HCT116 (cell line): ENCODE results near the gene ABCA9.

Experiments used
- EGR1 ChIP-seq: IDR thresholded peaks from 2 replicates; pipeline ENCODE4 v1.6.1; 2012; ENCODE audit warnings: low read depth
- EZH2 ChIP-seq: fragments of 200-600 bp; sonication (generic); IDR thresholded peaks from 2 replicates; pipeline ENCODE4 v1.6.1; 2017; ENCODE audit warnings: antibody characterized with exemption, mixed run types
- EZH2phosphoT487 ChIP-seq: fragments of 200-600 bp; IDR thresholded peaks from 2 replicates; pipeline ENCODE4 v1.6.1; 2018; ENCODE audit warnings: antibody characterized with exemption, borderline replicate concordance
- JUND ChIP-seq: IDR thresholded peaks from 2 replicates; pipeline ENCODE4 v1.6.1; 2012
- POLR2A ChIP-seq: IDR thresholded peaks from 2 replicates; pipeline ENCODE4 v1.7.0; 2011; ENCODE audit warnings: borderline replicate concordance; ENCODE audit not compliant: insufficient read depth, insufficient read length; ENCODE audit errors: extremely low read depth
- RAD21 ChIP-seq: IDR thresholded peaks from 2 replicates; pipeline ENCODE4 v1.6.1; 2012; ENCODE audit warnings: low read depth, mild to moderate bottlenecking
- ZNF274 ChIP-seq: fragments of 200-500 bp; sonication (Bioruptor generic); IDR thresholded peaks from 2 replicates; pipeline ENCODE4 v1.6.1; 2014; ENCODE audit warnings: mild to moderate bottlenecking, low read depth, low read length, inconsistent platforms
- TF ChIP-seq, protein P1 (sequence below), 3 experiments: fragments of 200-600 bp in 1 of 3; sonication (generic) in 1 of 3; IDR thresholded peaks in 2 of 3; conservative IDR thresholded peaks in 1 of 3; 2 replicates each; pipeline ENCODE4 v1.5.1; 2012 to 2017; ENCODE audit warnings: low read depth in 2 of 3, low read length in 2 of 3, antibody characterized with exemption in 1 of 3, borderline replicate concordance in 1 of 3, control low read depth in 1 of 3, mild to moderate bottlenecking in 1 of 3, mixed read lengths in 1 of 3, mixed run types in 1 of 3, moderate library complexity in 1 of 3; ENCODE audit not compliant: insufficient read depth in 1 of 3

DNA sequence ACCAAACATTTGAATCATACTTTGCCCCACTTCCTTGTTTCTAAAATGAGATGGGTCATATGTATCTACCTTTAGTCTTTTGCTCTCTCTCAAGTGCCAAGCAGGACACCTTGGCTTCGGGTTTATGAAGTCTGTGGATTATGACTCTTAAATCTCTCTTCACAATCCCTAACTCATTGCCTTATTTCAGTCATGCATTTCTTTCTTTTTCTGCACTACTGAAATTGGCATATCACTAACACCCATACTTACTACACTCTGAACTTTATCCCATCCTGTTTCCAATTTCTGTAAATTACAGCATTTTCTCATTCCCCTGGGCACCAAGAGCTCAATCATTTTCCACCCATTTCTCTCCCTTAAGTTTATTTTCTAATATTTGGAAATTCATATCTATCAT lies 42.0 kb downstream of the ABCA9 start:
- TF ChIP-seq JUND (no peak), EZH2phosphoT487 (no peak), POLR2A (no peak), EGR1 (no peak), EZH2 (no peak), ZNF274 (no peak), RAD21 (no peak)
- TF ChIP-seq, protein P1, sequence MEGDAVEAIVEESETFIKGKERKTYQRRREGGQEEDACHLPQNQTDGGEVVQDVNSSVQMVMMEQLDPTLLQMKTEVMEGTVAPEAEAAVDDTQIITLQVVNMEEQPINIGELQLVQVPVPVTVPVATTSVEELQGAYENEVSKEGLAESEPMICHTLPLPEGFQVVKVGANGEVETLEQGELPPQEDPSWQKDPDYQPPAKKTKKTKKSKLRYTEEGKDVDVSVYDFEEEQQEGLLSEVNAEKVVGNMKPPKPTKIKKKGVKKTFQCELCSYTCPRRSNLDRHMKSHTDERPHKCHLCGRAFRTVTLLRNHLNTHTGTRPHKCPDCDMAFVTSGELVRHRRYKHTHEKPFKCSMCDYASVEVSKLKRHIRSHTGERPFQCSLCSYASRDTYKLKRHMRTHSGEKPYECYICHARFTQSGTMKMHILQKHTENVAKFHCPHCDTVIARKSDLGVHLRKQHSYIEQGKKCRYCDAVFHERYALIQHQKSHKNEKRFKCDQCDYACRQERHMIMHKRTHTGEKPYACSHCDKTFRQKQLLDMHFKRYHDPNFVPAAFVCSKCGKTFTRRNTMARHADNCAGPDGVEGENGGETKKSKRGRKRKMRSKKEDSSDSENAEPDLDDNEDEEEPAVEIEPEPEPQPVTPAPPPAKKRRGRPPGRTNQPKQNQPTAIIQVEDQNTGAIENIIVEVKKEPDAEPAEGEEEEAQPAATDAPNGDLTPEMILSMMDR (IDR thresholded peaks at IDR 0.05 in 2 of 3, conservative IDR thresholded peaks at IDR 0.05 in 1 of 3; ENCODE audit: borderline replicate concordance in 1 of 3, insufficient read depth in 1 of 3, low read depth in 2 of 3, low read length in 2 of 3): no peak
